ENCODE data around the gene CTF1.
"Not testable (repeated sequence)": the region's sequence is repeated elsewhere in the genome, so short reads cannot be mapped to it uniquely, and the experiment has no call there.

Gene CTF1

GRCh38 chr16:30931068-30931650 is 34.7 kb downstream of the CTF1 start:
- no peak for DNase-seq (ENCODE audit: low read depth)
- TF ChIP-seq CTCF (IDR thresholded peaks at IDR 0.05; ENCODE audit: low read length, missing control alignments), result no peak

GRCh38 chr16:30934827-30935557 is 38.6 kb downstream of the CTF1 start:
- no peak overlapping the region for H3K4me3 ChIP-seq (replicated peaks; ENCODE audit: low read depth, low read length)
- peak; percentile 64 for DNase-seq (ENCODE audit: low read depth)
- peak; percentile 66 for TF ChIP-seq CTCF (IDR thresholded peaks at IDR 0.05; ENCODE audit: low read length, missing control alignments)

More at GRCh38 chr16:30931068-30931650, 34.7 kb downstream of the CTF1 start:
- H3K4me3 ChIP-seq (replicated peaks; ENCODE audit: low read depth, low read length), result no peak overlapping the region

- H3K4me3 ChIP-seq (replicated peaks; ENCODE audit: low read depth, low read length), result no peak overlapping the region
- TF ChIP-seq CTCF (IDR thresholded peaks at IDR 0.05; ENCODE audit: low read length, missing control alignments), result no peak
- DNase-seq (ENCODE audit: low read depth), result no peak
Measured at GRCh38 chr16:30937692-30938091, 41.3 kb downstream of the CTF1 start.

- not testable (repeated sequence) for DNase-seq (ENCODE audit: low read depth); H3K4me3 ChIP-seq (replicated peaks; ENCODE audit: low read depth, low read length)
Measured at GRCh38 chr16:30939571-30939970, 43.2 kb downstream of the CTF1 start.

GRCh38 chr16:30941600-30942425 is 45.4 kb downstream of the CTF1 start:
- H3K4me3 ChIP-seq (replicated peaks; ENCODE audit: low read depth, low read length), result no peak overlapping the region
- TF ChIP-seq CTCF (IDR thresholded peaks at IDR 0.05; ENCODE audit: low read length, missing control alignments), result peak; percentile 91
- peak; percentile 70 for DNase-seq (ENCODE audit: low read depth)

GRCh38 chr16:30942426-30942806 is 46.0 kb downstream of the CTF1 start:
- no peak for TF ChIP-seq CTCF (IDR thresholded peaks at IDR 0.05; ENCODE audit: low read length, missing control alignments)
- no peak overlapping the region for H3K4me3 ChIP-seq (replicated peaks; ENCODE audit: low read depth, low read length)
- DNase-seq (ENCODE audit: low read depth), result no peak

- DNase-seq (ENCODE audit: low read depth), result no peak
- no peak for TF ChIP-seq CTCF (IDR thresholded peaks at IDR 0.05; ENCODE audit: low read length, missing control alignments)
- H3K4me3 ChIP-seq (replicated peaks; ENCODE audit: low read depth, low read length), result no peak overlapping the region
Measured at GRCh38 chr16:30944352-30944751, 47.9 kb downstream of the CTF1 start.
